ENCODE results near the gene EFS. TPM values are rescaled to one million over a fixed set of nuclear protein-coding genes. Genes with fewer than 3 reads are reported as not detected.

EFS gene
- polyA plus RNA-seq, 1 experiment: 2.7 TPM

DNA sequence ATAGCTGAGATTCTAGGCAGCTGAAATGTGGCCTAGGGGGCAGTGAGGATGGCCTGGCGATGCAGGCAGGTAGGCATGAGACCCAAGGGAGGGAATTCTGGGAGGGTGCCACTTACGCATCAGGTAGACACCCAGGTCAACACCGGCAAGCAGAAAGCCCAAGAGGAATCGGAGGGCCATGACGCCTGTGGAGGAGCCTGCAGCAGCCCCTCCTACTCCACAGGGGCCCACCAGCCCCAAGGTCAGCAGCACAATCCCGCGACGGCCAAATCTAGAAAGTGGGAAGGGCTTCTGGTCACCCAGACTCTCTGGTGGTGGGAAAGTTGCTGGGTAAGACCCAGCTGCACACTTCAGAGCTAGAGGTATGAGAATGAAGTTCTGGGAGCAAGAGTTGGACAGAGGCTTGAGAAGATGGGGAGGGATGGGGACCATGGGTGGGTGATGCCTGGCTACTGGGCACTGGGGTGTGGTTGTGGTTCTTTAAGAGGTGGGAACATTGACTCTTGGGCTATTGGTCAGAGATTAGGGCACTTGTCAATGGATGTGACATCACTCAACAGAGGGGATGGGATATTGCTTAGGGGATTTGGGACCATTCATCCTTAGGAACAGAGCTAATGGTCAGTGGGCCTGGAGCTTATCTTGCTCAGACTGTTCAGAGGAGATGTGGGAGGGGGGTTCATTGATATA is 15.7 kb downstream of the EFS start:
- POLR2A ChIA-PET: interaction anchor here (0.6 kb wide), 1 partner anchor 198 kb away, joined by 4 read pairs; no protein-coding TSS in a partner anchor
- no peak for TF ChIP-seq CTCF (IDR thresholded peaks at IDR 0.05; ENCODE audit: insufficient read depth, low read depth, low read length)
- Histone ChIP-seq H3K27me3 (ENCODE audit: control insufficient read depth, insufficient read depth, low read length) (no peaks in the 10 kb centered on the region; the same call in 1 of the 2 replicates), H3K4me3 (ENCODE audit: low read depth, low read length) (no peak overlapping the region), H3K36me3 (ENCODE audit: control insufficient read depth, insufficient read depth, low read length) (no peaks in the 10 kb centered on the region)
- DNase-seq (ENCODE audit: low read depth): no peak
- CTCF ChIA-PET: no interaction called here

GRCh38 chr14:23348297-23348655 is 16.7 kb downstream of the EFS start:
- CTCF ChIA-PET: interaction anchor here (4.2 kb wide), 1 partner anchor 31 kb away, joined by 15 read pairs; no protein-coding TSS in a partner anchor
- no peak for DNase-seq (ENCODE audit: low read depth)
- POLR2A ChIA-PET: interaction anchor here (0.6 kb wide), 1 partner anchor 199 kb away, joined by 4 read pairs; no protein-coding TSS in a partner anchor
- H3K4me3 ChIP-seq (ENCODE audit: low read depth, low read length): no peak overlapping the region
- TF ChIP-seq CTCF (IDR thresholded peaks at IDR 0.05; ENCODE audit: insufficient read depth, low read depth, low read length): no peak
- H3K27me3 ChIP-seq (ENCODE audit: control insufficient read depth, insufficient read depth, low read length): no peaks in the 10 kb centered on the region
- H3K36me3 ChIP-seq (ENCODE audit: control insufficient read depth, insufficient read depth, low read length): no peaks in the 10 kb centered on the region

DNA sequence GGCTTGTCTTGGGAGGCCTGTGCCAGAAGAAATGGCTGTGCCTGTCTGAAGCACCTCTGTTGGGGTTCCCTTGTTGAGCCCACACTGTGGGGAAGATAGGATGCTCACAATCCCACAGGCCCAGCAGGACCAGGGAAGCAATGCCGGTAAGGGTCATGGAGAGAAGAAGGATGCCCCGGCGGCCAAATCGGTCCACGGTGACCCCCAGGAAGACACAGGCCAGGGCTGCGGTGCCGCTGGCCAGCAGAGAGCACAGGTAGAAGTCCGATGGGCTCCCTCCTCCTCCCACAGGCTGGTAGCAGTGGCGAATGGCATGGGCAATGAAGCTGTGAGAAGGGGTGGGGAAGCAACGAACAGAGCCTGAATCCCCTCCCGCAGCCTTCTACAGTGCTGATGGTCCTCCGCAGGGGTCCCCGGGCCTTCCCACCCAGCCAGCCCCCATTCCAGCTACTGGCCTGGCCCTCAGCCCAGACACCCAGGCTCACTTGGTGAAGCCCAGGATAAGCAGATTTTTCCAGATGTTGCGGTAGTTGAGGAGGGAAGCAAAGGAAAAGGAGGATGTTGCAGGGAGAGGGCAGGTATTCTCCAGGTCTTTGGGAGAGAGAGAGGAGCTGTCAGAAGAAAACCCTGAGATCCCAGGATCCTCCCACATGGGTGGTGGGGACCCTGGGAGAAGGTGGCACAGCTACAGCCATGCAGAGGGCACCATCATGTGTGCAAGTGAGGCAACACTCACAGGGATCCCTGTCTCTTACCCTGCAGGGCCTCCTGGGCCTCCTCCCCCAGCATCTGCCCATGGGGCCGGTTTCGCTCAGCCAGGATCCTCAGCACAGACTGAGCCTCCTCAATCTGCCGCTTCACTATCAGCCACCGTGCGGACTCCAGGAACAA is 17.3 kb downstream of the EFS start:
- Histone ChIP-seq H3K36me3 (ENCODE audit: control insufficient read depth, insufficient read depth, low read length) (no peaks in the 10 kb centered on the region), H3K27me3 (ENCODE audit: control insufficient read depth, insufficient read depth, low read length) (no peaks in the 10 kb centered on the region), H3K4me3 (ENCODE audit: low read depth, low read length) (no peak overlapping the region)
- no peak for DNase-seq (ENCODE audit: low read depth)
- TF ChIP-seq CTCF (IDR thresholded peaks at IDR 0.05; ENCODE audit: insufficient read depth, low read depth, low read length): no peak
- ChIA-PET CTCF (interaction anchor here (1.3 to 4.2 kb wide), 2 partner anchors 21 to 32 kb away, joined by 4 to 15 read pairs; no protein-coding TSS in a partner anchor), POLR2A (no interaction called here)

GRCh38 chr14:23346693-23347405 is 18.1 kb downstream of the EFS start:
- no peak for DNase-seq (ENCODE audit: low read depth)
- no peak for TF ChIP-seq CTCF (IDR thresholded peaks at IDR 0.05; ENCODE audit: insufficient read depth, low read depth, low read length)
- no peak overlapping the region for H3K4me3 ChIP-seq (ENCODE audit: low read depth, low read length)
- no peaks in the 10 kb centered on the region for H3K27me3 ChIP-seq (ENCODE audit: control insufficient read depth, insufficient read depth, low read length)
- no peaks in the 10 kb centered on the region for H3K36me3 ChIP-seq (ENCODE audit: control insufficient read depth, insufficient read depth, low read length)
- ChIA-PET POLR2A (no interaction called here), CTCF (interaction anchor here (0.8 to 4.2 kb wide), 5 partner anchors 18 to 33 kb away, joined by 3 to 15 read pairs (median 4); no protein-coding TSS in a partner anchor)
